HG03039 (cell line): ENCODE data around the gene S100A4.
"Not testable (repeated sequence)": the region's sequence is repeated elsewhere in the genome, so short reads cannot be mapped to it uniquely, and the experiment has no call there.

Source experiments
- ATAC-seq: cut with Tn5 transposase; IDR thresholded peaks from one replicate; pipeline ENCODE4 v1.9.1; 2021; ENCODE audit warnings: mild to moderate bottlenecking, moderate library complexity; ENCODE audit not compliant: unreplicated experiment

Gene S100A4

DNA sequence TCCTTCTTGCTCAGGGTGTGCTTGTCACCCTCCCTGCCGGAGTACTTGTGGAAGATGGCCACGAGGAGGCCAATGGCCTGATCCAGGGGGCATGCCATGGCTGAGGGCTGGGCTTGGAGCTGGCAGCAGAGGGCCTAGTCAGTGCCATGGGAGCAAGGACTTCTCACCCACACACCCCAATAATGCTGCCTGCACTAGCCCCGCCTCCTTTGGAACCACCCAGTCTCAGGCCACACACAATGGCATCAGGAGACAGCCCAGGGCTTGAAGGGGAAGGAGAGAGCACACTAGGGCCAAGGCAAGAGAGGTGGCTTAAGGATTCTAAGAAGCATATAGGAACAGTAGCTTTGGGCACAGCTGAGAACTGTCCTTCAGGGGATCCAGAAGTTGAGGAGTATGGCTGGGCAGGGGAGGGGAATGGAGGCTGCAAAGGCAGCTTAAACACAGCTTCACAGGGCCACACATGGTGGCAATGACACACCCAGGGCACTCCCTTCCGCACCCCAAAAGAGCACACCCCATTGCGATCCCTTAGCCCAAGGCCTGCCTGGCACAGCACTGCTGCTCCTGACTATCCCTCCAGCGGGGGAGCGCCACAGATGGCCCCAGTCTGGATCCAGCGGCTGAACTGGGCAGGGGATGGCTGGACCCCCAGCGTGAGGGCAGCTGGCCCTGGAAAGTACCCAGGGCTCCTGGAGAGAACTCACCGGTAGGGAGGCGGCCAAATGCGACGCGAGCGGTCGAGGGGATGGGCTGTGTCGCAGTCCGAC, 10.2 kb downstream of the S100A4 start, which contains the start of gene S100A6:
Gene S100A6, minus strand, starts transcription at position 750 of the 770 bp plus-strand sequence. Its CDS starts 652 bp downstream, at position 98.
- ATAC-seq: no peak

DNA sequence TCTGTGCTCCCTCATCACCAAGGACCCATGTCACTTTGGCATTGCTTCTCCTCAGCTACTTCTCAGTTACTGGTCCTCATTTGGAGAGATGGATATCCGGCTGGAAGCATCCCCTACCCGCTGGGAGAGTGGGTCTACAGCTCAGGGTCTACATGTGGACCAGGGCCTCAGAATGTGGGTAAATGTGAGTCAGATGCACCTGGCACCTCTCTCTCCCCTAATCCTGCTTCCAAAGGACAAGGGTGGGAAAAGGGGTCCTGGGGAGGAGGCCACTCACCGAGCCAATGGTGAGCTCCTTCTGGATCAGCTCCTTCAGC, 10.7 kb downstream of the S100A4 start:
- ATAC-seq: no peak

DNA sequence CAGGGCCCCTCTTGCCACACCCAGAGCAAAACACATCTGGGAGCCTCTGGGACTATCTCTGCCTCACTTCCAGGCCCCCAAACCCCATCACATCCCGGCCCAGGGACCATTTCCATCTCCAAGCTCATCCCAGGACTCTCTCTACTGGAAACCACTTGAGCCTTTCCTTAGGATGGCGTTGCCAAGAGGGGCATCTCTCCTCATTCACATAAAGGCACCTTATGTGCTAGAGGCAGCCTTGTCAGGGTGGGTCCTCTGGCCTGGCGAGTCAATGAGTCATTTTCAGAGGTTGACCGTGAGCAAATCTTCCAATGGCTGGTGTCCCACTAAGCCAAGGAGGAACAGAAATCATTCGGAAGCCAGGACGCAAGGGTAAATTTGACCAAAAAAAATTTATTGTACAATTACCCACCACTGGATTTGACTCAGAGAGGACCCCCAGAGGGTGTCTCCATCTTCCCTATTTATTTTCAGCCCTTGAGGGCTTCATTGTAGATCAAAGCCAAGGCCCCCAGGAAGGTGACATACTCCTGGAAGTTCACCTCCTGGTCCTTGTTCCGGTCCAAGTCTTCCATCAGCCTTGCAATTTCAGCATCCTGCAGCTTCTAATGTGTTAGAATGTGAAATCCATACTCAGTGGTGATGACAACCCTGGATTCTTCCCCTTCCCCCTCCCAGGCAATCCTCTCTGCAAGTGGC, 11.2 kb downstream of the S100A4 start:
- no peak for ATAC-seq

DNA sequence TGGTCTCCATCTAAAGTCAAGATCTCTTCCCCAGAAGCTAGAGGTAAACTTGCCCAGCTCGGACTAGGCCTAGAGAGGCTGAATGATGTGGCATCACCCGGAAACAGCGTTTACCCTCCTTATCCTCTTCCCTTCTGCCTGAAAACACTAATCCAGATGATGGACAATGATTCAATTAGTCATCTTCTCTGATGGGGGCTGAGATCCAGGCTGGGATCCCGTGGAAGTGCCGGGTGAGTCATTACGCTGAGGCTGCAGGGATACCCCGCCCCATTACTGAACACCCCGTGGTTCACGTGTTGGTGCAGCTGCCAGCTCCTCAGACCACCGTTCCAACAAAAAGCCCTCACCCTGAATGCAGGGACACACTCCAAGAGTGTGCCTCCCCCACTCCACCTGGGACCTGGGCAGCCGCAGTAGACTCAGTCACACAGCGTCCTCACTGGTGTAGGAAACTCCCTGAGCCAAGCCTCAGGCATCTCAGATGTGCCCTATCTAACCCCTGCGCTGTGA, 11.9 kb downstream of the S100A4 start:
- no peak for ATAC-seq

DNA sequence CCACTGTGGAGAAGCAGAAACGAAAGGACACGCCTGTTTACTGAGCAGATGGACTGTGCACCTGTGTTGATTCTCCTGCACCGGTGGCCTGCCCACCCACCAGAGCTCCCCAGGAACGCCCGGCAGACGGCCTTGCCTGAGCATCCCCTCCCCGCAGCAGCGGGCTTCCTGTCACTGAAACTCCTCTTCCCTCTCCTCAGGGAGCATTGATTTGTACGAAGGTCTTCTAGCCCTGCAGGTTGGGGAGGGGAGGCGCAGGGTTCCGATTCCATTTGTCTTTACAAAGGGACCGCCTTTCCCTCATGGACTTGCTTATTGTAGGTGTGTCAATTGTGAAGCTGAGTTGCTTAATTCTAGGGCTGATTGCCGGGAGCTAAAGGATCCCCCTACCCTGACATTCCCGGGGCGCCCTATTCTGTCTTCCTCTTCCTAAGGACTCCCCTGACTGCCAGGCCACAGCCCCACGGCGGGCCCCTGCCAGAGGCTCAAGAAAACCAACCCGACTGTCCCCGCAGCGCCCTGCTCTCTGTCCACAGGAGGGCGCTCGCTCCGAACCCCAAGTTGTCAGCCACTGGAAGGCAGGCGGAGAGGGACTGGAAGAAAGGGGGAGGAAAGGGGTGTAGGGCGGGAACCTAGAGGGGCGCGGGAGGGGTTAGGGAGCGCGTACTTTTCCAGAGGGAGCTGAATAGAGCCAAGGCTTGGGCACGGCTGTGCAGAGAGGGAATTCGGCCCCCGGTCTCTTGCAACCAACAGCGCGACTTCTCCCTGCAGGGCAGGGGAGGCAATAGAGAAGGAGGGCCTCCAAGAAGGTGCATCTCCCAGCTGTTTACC, 12.6 kb downstream of the S100A4 start:
- ATAC-seq: no peak

DNA sequence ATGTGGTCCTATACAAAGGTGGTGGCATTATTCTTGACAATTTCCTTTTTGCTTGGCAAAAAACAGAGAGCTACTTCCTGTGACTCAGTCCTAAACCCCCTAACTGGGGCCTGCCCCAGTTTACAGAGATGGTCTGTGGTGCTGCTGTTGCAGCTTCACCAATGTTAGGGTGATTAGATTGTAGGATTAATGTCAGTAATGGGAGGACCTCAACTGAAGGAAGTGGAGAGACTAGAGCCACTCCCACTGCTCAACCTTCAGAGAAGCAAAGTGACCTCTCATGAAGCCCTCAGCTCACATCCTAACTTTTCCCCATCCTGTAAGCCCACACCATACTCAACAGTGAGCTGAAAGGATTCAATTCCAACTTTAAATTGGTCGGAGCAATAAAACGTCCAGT, 13.4 kb downstream of the S100A4 start:
- no peak for ATAC-seq

DNA sequence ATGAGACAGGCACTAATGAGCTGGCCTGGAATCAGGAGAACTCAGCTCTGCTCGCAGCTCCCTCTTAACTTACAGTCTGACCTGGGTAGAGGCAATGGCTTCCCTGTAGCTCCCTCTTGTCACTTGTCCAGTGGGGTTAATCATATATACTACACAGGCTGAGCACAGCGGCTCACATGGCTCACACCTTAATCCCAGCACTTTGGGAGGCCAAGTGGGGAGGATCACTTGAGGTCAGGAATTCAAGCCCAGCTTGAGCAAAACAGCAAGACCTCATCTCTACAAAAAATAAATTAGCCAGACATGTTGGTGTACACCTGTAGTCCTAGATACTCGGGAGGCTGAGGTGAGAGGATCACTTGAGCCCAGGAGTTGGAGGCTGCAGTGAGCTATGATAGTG, 14.0 kb downstream of the S100A4 start:
- no peak for ATAC-seq

DNA sequence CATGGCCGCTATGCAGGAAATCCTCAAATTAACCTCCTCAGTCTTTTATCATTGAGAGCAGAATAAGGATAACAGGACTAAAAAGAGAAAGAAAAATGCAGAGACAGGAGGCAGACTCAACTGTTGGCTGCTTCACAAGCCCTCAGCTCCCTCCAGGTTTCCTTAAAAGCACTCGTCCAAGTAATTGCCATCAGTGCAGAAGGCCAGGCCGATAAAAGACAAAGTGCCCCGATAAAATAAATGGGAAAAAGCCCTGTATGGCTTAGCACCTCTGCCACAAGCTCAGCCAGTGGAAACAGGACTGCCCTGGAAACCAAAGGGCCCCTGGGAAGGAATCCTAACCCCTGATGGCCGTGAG, 17.9 kb downstream of the S100A4 start:
- no peak for ATAC-seq

DNA sequence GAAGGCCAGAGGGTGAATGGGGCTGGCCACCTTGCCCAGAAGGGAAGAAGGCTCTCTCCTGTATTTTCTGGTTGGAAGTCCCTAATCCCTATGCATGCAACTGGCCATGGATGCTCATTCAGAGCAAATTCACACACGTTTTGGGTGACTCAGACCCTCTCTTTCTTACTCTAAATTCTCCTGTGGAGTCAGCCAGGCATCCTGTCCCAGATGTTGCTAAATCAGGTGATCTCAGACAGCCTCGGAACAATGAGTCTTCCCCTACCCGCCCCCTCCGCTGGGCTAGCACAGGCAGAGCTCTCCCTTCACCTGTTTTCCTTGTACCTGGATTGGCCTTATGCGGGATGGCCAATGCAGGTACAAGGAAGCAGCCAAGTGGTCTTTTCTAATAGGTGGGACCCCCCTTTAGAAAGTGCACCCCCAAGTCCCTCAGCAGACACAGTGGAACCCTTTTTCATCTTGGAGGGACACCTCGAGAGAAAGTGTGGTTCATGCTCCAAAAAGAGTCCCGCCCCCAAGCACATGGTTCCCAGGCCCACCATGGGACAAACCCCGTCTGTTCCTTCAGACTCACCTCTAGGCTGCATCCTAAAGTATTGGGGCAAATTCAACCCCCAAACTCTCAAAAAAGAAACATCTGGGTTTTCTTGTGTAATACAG, 18.5 kb downstream of the S100A4 start:
- ATAC-seq: no peak

DNA sequence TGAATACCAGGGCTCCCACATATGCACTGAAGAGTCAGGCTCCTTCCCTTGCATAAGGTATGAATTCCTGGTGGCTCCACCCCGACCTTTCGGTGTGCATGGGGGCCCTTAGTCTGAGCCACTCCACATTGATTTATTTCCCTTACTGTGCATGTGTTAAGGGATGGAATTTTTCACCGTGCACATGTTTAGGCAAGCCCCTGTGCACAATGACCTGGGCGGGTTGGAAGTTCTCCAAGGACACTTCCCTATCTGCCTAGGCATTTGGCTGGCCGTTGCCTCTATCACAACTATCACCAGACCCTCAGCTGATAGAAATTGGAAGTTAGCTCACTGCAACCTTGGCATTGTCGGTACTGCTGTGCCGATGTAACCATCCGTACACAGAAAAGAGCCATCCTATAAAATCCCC, 19.5 kb downstream of the S100A4 start:
- ATAC-seq: no peak

DNA sequence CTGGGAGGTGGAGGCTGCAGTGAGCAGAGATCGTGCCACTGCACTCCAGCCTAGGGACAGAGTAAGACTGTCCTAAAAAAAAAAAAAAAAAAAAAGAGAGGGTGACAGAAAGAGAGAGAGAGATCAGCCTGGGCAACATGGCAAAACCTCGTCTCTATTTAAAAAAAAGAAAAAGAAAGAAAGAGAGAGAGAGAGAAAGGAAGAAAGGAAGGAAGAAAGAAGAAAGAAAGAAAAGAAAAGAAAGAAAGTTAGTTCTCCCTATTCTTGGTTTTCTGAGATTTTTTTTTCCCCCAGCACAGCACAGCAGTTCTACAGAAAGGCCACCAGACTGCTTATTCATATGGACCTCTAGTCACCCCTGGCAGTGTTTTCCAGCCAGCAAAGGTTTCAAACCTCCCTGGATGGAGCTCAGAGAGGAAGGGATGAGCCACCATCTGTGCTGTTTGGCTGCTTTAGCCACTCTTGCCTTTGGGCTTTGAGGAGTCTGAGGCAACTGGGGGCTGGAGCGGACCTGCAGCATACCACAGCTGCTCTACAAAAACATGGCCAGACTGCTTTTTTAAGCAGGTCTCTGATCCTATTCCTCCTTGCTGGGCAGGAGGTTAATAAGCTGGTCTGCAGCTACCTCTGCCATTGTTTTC, 20.4 kb downstream of the S100A4 start:
- ATAC-seq: no peak

DNA sequence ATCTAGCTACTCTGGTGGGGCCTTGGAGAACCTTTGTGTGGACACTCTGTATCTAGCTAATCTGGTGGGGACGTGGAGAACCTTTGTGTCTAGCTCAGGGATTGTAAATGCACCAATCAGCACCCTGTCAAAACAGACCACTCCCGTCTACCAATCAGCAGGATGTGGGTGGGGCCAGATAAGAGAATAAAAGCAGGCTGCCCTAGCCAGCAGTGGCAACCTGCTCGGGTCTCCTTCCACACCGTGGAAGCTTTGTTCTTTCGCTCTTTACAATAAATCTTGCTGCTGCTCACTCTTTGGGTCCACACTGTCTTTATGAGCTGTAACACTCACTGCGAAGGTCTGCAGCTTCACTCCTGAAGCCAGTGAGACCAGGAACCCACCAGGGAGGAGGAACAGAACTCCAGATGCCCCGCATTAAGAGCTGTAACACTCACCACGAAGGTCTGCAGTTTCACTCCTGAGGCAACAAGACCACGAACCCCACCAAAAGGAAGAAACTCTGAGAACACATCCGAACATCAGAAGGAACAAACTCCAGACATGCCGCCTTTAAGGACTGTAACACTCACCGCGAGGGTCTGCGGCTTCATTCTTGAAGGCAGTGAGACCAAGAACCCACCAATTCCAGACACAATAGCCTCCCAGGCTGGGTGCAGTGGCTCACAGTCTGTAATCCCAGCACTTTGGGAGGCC, 23.1 kb downstream of the S100A4 start:
- ATAC-seq: not testable (repeated sequence)

DNA sequence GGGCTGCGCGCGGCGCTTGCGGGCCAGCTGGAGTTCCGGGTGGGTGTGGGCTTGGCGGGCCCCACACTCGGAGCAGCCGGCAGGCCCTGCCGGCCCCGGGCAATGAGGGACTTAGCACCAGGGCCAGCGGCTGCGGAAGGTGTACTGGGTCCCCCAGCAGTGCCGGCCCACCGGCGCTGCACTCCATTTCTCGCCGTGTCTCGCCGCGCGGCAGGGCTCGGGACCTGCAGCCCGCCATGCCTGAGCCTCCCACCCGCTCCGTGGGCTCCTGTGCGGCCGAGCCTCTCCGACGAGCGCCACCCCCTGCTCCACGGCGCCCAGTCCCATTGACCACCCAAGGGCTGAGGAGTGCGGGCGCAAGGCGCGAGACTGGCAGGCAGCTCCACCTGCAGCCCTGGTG, 23.8 kb downstream of the S100A4 start:
- ATAC-seq: not testable (repeated sequence)

DNA sequence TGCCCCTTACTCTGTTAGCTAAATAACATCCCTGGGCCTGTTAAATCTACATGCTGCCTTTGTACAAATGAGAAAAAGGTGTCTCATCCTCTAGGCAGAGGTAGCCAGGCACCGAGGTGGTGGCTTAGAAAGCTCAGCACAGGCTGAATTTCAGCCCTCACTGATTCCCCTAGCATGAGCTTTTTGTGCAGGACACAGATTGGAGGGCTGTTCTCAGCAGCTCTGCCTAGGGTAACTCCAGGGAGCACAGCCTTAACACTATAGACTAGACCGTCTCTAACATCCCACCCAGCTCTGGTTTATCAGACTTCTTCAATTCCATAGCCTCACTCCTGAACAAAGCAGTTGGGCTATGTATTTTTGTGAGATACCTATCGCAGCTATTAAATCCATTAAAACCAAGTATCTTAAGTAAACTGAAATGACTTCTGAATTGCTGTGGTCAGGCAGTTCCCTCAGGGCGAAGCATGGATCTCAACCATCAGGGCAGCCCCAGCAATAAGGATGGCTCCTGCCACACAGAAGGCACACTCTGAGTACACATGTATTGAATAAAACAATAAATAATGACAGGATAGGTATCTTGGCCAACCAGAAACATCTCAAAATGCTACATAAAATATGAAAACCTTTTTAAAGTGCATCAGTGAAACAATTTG, 24.7 kb downstream of the S100A4 start:
- no peak for ATAC-seq

DNA sequence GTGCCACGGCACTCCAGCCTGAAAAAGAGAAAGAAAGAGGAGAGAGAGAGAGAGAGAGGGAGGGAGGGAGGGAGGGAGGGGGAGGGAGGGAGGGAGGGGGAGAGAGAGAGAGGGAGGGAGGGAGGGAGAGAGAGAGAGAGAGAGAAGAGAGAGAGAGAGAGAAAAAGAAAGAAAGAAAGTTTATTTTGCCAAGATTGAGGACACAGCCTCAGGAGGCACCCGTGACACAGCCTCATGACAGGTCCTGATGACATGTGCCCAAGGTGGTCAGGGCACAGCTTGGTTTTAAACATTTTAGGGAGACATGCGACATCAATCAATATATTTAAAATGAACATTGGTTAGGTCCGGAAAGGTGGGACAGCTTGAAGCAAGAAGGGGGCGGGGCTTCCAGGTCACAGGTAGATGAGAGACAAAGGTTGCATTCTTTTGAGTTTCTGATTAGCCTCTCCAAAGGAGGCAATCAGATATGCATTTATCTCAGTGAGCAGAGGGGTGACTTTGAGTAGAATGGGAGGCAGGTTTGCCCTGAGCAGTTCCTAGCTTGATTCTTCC, 25.4 kb downstream of the S100A4 start:
- not testable (repeated sequence) for ATAC-seq

DNA sequence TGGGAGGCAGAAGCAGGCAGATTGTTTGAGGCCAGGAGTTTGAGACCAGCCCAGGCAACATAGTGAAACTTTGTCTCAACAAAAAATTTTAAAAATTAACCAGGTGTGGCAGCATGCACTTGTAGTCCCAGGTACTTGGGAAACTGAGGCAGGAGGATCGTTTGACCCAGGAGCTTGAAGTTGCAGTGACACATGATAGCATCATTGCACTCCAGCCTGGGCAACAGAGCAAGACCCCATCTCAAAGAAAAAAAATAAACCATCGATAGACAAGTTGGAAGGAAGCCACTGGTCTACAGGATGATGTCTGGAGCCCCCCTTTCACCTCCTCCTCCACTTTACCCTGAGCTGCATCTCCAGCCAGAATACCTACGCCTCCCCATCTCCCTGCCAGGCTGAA, 26.4 kb downstream of the S100A4 start:
- no peak for ATAC-seq

DNA sequence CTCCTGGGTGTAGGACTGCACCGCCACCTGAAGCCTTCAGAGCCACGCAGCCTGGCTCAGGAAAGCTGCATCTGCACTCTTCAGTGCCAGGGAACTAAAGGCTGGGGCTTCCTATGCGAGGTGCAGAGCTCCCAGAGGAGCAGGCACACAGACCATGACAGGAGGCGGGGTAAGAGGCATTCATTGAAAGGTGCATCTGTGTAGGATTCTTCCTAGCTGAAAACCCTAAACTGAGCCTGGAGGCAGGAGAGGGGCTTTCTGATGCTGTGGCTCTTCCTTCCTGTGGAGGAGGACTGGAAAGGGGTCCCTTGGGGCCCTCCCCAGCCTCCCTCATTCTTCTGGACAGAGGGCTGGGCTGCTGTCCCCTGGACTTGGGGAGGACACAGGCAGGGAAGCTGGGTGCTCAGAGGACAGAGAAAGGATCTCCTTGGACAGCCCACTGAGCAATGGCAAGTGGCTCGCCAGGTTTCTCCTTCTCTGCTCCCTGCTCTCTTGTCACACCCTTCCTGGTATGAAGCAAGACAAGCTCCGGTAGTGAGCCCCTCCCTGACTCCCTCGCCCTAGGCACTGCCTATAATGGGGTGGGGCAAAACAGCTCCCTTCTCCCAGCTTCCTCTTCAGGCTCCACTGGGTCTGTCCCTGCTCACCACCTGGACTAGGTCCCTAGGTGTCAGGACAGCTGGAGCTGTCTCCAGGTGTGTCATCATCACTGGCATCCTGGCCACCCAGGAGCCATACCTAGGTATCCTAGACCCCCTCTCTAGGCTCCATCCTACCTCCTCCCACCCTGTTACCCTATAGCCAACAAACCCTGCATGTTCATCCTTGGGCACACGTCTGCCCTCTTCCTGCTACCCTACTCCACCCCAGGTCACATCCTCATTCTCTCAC, 29.9 kb downstream of the S100A4 start:
- no peak for ATAC-seq

DNA sequence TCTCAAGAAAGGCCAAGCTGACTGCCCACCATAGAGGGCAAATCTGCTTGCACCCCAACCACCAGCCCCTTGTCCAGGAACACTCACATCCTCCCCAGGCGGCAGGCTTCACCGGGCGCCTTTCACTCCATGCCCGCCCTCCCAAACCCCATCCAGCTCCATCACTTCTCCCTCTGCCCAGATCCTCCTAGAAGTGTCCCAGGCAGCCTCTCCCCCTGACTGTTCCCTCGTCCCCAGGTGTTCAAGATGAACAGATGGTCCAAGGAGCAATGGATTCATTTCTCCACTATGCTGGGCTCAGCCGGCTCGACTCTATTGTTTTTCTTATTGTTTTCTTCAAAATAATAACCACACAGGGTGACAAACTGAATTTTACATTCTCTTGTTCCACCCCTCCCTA, 31.9 kb downstream of the S100A4 start:
- no peak for ATAC-seq
